ENCODE results near the gene NPNT. TPM values are rescaled to one million over a fixed set of nuclear protein-coding genes. Genes with fewer than 3 reads are reported as not detected.

NPNT gene
- polyA plus RNA-seq, 1 experiment, result not detected

GRCh38 chr4:106017975-106018374, 122.7 kb downstream of the NPNT start:
- Histone ChIP-seq H3K27me3 (ENCODE audit: control insufficient read depth, insufficient read depth, low read length) (peaks cover 1% of the 10 kb centered on the region; the same call in 1 of the 2 replicates), H3K36me3 (ENCODE audit: control insufficient read depth, insufficient read depth, low read length) (no peaks in the 10 kb centered on the region), H3K4me3 (ENCODE audit: low read depth, low read length) (no peak overlapping the region)
- DNase-seq (ENCODE audit: low read depth), result no peak
- ChIA-PET POLR2A (no interaction called here), CTCF (no interaction called here)
- no peak for TF ChIP-seq CTCF (IDR thresholded peaks at IDR 0.05; ENCODE audit: insufficient read depth, low read depth, low read length)

GRCh38 chr4:106019771-106020170, 124.5 kb downstream of the NPNT start:
- no peaks in the 10 kb centered on the region for H3K36me3 ChIP-seq (ENCODE audit: control insufficient read depth, insufficient read depth, low read length)
- CTCF ChIA-PET, result no interaction called here
- peak; percentile 31 for DNase-seq (ENCODE audit: low read depth)
- no peak overlapping the region for H3K4me3 ChIP-seq (ENCODE audit: low read depth, low read length)
- H3K27me3 ChIP-seq (ENCODE audit: control insufficient read depth, insufficient read depth, low read length), result peaks cover 1% of the 10 kb centered on the region; the same call in 1 of the 2 replicates
- POLR2A ChIA-PET, result no interaction called here
- TF ChIP-seq CTCF (IDR thresholded peaks at IDR 0.05; ENCODE audit: insufficient read depth, low read depth, low read length), result no peak

Other genes starting within 250 kb of the NPNT start
- gene INTS12, start 186.8 kb upstream of the NPNT start, polyA plus RNA-seq (2011; rRNA removed), result 20.0 and 32.6 TPM in 2 replicates
- 4.6 and 8.3 TPM in 2 replicates for gene GSTCD, start 186.7 kb upstream of the NPNT start, polyA plus RNA-seq (2011; rRNA removed)